ENCODE data around the gene C8G.

Gene C8G

DNA sequence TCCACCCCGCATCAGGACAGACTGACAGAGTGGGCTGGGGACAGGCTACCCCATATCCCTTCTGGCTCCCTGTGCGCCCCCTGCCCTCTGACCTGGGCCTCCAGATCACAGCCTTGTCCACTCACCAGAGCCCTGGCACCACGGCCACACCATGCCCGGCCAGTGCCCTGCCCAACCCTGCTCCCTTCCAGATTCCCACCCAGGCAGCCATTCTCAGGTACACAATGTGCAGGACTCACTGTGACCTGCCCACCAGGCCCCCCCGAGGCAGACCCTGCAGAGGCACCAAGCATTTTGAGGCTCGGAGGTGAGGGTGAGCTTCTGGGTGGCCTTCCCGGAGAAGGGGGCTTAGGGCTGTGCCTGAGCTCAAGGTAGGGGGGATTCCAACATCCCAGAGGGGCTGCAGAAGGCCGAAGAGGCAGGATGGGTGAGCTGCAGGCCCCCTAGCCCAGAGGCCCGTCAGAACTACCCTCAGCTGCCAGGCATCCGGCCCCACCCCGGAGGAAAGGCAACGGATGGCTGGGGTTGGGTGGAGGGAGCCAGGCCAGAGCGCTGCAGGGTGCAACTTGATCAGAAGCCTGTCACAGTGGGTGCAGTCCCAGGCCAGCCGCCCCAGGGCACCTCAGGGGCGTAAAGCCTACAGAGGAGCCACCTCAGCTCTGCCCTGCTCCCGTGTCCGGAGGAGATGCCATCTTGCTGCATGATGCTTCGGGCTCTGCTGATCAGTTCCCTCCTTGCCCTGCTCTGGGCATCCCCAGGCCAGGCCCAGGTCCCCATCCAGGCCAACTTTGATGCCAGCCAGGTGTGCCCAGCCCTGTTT is 37.4 kb downstream of the C8G start, which contains the start of gene LCNL1:
Gene LCNL1 (plus strand): TSS at position 762 of the 820 bp plus-strand sequence. CDS start 594 bp downstream, outside the sequence.
- DNase-seq (ENCODE audit: low read depth): no peak

DNA sequence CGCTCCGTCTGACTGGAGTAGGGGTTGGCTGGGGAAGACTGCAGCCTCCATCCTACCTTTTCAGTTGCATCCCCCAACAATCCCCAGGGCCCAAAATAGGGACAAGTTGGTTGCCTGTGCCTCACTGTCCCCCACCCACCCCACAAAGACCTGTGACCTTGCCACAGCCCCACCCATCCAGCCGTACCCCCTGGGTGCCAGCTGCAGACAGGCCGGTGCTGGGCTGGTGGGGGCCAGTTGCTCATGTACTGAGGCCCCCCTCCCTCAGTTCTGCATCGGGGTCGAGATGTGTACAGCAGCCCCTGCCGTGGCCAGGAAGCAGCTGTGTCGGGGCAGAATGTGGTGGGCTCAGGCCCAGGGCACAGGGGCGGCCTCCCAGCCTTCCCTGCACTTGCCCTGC is 38.1 kb downstream of the C8G start:
- no peak for DNase-seq (ENCODE audit: low read depth)

DNA sequence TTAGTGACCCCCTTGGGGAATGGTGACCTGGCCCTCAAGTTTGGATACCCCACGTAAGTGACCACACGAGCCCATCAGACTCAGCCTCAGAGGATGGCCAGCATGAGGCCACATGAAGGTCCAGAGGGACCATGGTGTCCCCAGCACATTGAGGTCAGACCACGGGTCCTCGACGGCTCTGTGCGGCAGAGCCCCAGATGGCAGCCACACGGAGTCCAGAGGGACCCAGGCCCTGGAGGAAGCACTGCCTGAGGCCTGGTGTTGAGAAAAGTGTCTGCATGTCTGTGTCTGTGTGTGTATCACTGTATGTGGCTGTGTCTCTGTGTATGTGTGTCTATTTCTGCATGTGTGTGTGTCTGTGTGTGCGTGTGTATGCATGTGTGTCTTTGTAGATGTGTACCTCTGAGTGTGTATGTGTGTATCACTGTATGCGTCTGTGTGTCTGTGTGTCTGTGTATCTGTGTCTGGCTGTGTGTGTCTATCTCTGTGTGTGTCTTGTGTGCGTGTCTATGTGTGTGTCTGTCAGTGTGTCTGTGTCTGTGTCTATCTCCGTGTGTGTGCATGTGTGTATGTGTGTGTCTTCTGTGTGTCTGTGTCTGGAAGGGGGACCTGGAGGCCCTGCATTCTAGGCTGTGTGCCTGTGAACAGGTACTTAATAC is 38.7 kb downstream of the C8G start:
- no peak for DNase-seq (ENCODE audit: low read depth)

DNA sequence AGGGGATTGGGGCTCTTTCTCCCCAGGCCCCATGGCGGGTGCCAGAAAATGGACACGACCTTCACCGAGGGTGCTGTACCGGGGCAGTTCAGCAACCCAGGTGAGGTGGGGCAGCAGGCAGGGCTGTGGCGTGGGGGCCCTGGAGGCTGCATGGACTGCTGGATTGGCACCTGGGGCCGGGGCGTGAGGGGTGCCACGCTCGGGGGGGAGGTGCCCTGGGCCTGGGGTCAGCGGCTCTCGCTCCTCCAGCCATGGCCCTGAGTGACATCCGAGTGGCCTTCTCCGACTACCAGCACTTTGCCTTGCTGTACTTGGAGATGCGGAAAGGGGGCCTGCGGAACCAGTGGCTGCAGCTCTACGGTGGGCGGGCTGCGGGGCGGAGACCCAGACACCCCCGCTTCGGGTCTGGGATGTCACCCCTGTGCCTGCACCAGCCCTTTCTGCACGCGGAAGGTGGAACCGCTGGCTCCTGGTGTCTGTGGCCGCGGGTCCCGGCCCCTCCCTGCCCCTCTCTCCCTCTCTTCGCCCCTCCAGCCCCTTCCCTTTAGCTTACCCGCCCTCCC is 39.5 kb downstream of the C8G start:
- no peak for DNase-seq (ENCODE audit: low read depth)

DNA sequence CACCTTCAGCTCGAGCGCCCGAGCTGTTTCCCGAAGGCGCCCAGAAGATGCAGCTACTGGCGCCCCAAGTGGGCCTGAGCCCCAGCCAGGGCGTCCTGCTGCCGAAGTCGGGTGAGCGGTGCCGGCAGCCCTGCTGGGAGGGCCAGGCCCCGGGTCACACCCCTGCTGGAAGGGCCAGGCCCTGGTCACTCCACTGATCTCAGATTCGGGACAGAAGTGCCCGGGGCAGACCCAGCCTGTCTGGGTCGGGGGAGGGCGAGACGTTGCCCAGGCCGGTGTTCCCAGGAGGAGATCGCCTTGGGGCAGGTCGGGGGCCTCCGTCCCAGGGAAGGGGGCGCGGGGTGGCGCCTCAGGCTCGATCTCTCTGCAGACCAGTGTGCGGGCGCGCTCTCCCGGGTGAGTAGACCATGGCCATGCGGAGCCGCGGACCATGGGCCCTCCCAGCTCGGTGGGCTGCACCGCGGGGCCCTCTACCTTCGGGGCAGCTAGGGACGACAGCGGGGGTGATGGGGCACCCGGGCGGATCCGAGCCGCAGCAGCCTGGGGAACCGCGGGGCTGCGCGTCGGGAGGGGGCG is 40.1 kb downstream of the C8G start:
- DNase-seq (ENCODE audit: low read depth): no peak

DNA sequence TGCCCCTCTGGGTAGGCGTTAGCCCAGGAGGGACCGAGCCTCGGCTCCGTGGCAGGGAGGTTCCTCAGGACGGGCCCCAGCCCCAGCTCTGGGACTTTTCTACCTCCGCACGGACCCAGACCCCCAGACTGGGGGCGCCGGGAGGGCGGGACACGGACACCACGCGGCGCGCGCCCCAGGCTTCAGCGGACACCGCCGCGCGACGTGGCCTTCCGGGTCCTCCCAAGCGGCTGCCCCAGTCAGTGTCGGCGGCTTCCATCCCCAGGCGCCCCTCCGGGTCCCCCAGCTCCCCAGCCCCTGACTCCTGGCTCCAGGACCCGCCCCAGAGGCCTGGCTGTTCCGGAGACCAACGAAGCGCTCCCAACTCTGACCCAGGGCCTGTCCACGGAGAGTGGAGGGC is 40.8 kb downstream of the C8G start:
- DNase-seq (ENCODE audit: low read depth): no peak

DNA sequence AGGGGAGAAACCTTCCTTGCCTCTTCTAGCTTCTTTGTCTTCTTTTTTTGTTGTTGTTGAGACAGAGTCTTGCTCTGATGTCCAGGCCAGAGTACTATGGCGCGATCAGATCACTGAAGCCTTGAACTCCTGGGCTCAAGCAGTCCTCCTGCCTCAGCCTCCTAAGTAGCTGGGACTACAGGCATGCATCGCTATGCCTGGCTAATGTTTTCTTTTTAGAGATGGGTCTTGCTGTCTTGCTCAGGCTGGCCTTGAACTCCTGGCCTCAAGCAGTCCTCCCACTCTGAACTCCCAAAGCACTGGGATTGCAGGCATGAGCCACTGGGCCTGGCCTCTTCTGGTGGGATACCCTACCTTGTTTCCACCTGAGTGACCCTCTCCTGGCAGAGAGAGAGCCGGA is 43.8 kb downstream of the C8G start:
- DNase-seq (ENCODE audit: low read depth): no peak

DNA sequence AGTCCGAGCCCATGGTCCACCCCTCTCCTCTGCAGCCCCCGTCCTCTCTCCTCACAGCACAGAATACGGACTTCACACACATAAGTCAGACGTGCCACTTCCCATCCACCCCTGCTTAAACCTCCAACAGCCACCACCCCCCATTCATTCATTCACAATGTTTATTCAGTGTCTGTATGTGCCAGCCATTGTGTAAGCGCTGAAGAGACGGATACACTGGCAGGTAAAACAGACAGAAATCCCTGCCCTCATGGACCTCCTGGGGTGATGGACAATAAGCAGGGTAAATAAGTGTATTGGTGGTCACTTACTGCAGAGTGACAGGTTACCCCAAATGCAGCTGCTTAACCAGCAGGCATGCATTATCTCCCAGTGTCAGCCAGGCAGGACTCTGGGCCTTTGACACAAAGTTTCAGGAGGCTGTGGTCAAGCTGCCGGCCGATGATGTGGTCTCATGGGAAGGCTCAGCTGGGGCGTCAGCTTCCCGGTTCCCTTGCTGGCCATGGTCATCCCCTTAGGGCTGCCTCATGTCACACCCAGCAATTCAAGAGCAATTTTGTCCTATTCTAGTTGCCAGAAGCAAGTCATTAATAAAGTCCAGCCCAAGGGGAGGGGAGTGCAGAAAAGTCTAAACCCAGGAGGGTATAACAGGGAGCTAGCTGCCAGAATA is 45.3 kb downstream of the C8G start:
- DNase-seq (ENCODE audit: low read depth): no peak

DNA sequence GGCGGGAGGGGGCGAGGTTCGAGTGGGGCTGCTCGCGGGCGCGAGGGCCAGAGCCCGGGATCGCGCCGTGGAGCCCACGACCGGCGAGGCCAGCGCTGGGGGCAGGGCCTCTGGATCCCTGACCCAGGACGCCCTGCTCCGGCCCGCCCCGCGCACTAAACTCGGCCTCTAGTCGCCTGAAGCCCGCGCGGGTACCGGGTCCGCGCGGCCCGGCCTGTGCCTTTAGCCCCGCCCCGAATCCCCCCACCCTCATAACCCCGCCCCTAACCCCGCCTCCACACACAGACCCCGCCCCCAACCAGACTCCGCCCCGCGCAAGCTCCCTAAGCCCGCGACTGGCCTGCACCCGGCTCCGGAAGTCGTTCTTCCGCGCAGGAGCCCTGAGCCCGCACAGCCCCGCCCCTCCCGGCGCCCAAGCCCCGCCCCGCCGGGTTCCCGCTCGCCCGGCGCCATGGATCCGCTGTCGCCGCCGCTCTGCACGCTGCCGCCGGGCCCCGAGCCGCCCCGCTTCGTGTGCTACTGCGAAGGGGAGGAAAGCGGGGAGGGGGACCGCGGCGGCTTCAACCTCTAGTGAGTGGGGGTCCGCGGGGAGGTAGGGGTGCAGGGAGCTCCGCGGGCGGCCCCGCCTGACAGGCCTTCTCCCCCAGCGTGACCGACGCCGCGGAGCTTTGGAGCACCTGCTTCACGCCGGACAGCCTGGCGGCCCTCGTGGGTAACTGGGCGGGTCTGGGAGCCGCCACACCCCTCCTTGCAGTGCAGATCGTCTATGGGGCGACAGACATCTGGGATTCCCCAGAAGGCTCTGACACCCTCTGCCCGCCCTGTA is 47.2 kb downstream of the C8G start, which contains the start of gene PAXX:
Gene PAXX (plus strand): TSS at position 430 of the 826 bp plus-strand sequence. CDS start 22 bp downstream, at position 452.
- peak; percentile 91 for DNase-seq (ENCODE audit: low read depth)

DNA sequence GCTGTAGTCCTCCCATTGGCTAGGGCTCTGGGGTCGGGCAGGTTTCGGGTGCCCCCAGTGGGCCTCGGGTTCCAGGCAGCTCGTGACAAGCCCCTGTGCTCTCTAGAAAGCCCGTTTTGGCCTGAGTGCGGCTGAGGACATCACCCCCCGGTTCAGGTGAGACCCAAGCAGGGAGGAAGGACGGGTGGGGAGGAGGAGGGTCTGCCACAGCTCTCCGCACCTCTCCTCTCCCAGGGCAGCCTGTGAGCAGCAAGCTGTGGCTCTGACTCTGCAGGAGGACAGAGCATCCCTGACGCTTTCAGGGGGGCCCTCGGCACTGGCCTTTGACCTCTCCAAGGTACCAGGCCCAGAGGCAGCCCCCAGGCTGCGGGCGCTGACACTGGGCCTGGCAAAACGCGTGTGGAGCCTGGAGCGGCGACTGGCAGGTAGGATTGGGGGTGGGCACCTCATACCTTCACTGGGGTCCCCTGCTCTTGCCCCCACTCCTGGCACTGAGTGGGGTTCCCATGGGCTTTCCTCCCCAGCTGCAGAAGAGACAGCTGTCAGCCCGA is 47.9 kb downstream of the C8G start:
- no peak for DNase-seq (ENCODE audit: low read depth)

DNA sequence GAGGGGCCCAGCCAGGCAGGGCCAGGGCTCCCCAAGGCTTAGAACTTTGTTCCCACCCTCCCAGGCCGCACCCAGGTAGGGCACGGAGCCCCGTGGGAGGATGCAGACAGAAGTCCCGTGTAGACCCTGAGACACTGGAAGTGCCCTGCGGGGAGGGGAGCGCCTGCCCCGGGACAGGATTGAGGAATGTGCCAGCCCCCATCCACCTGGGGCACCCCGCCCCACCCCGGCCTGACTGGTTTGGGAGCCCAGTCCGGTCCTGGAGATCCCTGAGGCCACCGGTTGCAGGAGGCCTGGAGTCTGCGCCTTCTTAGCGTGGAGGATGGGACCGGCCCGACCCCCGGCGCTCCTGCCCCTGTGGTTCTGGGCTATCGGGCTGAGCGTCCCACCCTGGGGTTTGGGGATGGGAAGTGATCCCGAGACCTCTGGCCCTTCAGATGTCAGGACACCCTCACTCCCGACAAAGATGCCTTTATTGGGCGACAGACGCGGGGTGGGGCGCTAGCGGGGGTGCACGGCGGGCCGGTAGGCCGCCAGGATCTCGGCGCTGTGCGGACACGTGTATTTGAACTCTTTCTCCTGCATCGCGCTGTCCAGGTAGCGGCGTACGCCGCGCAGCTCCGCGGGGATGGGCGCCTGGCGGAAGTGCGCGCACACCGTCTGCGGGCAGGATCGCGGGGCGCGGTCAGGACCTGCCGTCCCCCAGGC is 49.3 kb downstream of the C8G start:
- DNase-seq (ENCODE audit: low read depth): no peak

DNA sequence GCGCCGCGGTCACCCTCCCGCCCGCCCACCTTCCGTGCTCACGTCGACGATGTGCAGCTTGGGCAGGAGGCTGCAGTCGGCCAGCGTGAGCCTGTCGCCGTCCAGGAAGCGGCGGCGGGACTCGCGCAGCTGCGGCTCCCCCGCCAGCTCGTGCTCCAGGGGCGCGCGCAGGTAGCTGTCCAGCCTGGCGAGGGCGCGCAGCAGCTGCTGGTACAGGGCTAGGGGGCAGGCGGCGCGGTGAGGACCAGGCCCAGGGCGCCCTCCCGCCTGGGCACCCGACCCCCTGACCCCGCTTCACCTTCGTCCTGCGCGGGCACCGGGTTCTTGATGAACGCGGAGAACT is 49.8 kb downstream of the C8G start:
- no peak for DNase-seq (ENCODE audit: low read depth)

DNA sequence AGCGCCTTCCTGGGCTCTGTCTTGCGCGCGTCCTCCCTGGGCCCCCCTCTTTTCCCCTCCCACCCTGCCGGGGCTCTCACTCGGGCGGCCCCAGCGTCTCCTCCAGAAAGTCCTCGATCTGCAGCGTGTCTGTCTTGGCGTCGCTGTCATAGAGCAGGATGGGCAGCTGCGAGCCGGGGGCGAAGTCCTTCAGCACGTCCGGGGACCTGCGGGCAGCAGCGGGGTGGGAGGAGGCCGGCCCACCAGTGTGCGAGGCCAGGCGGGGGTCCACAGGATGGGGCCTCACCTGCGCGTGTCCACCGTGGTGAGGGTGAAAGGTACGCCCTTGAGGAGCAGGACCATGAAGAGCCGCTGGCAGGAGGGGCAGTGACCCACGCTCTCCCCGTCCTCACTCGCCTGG is 50.3 kb downstream of the C8G start:
- DNase-seq (ENCODE audit: low read depth): no peak

DNA sequence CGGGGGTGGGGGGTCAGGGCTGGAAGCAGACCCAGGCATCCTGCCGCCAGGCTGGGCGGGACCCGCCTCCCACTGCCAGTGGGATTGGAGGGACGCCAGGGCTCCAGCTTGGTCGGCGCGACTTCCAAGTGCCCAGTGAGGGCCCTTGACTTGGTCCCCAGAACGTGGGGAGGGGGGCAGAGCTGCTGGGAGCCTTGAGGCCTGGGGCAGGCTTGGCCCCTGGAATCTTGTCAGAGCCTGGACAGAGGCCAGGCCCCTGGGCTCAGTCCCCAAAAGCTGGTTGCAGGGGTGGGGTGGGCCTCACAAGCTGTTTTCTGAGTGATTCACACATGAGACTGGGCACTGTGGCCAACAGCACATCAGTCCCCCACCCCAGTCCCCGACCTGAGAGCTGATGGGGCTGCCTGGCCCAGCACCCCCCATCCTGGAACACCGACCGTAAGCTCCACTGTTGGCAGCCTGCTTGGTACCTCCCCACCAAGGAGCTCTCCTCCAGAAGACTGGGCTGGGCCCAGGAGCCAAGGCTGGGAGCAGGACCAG is 50.8 kb downstream of the C8G start:
- no peak for DNase-seq (ENCODE audit: low read depth)

Measured in stimulated activated CD8-positive, alpha-beta memory T cell treated with anti-CD3 and anti-CD28 coated beads, Interleukin-15, amount 100 ng/mL, for 24 hours (primary cell).